Activated naive CD4-positive, alpha-beta T cell treated with anti-CD3 and anti-CD28 coated beads for 36 hours (primary cell): Measurements from ENCODE around the gene TSGA10. TPM values are rescaled to one million over a fixed set of nuclear protein-coding genes. Genes with fewer than 3 reads are reported as not detected.

Source experiments
- CTCF ChIA-PET: fragments of 350-600 bp; sonication (Branson Sonifier 250); formaldehyde crosslinking; loops from one replicate; lab custom pipeline; 2021; ENCODE audit warnings: antibody characterized with exemption; lab: Charles Lee
- DNase-seq: peaks from one replicate; pipeline ENCODE4 v3.0.0-alpha.2; 2020
- H3K27ac Mint-ChIP-seq: one replicate; pipeline ENCODE4 v1.8.0; 2021; ENCODE audit warnings: mild to moderate bottlenecking, mixed read lengths
- H3K27me3 Mint-ChIP-seq: one replicate; pipeline ENCODE4 v1.8.0; 2021; ENCODE audit warnings: low read depth, mixed read lengths
- H3K36me3 Mint-ChIP-seq: one replicate; pipeline ENCODE4 v1.8.0; 2021; ENCODE audit warnings: low read depth, mixed read lengths
- H3K4me1 Mint-ChIP-seq: one replicate; pipeline ENCODE4 v1.8.0; 2021; ENCODE audit warnings: low read depth, mixed read lengths
- H3K4me3 Mint-ChIP-seq: one replicate; pipeline ENCODE4 v1.8.0; 2021; ENCODE audit warnings: mild to moderate bottlenecking, moderate library complexity, mixed read lengths
- H3K9me3 Mint-ChIP-seq: one replicate; pipeline ENCODE4 v1.8.0; 2021; ENCODE audit warnings: mixed read lengths
- intact Hi-C: fragments of 100-400 bp; cut with micrococcal nuclease; formaldehyde crosslinking; loops from one replicate; pipeline ENCODE4 v1.15.1; 2023
- total RNA-seq, 2 experiments: library from RNA; stranded (reverse); gene quantifications; one replicate each; pipeline ENCODE4 v1.2.3, GENCODE V29; 2021

TSGA10 gene
- total RNA-seq, 2 experiments from 2014 or later = 7.2 to 8.9 TPM

DNA sequence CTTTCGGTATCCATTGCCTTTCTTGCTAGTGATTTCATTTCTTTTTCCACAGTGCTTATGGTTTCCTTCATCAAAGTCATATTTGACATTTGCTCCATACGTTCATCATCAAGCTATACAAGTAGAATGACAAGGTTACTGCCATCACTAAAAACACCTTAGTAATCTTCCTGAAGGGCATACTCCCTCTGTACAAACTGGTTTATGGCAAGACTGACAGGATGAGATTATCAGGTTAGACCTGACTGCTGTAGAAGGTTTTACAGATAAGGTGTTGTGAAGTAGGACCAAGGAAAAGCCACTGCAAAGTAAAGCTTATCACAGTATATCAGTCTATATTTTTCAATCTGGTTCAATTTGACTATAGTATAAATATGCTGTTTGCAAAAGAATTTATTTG, 50.7 kb downstream of the TSGA10 start:
- no peak overlapping the region for H3K4me3 Mint-ChIP-seq
- no peaks in the 10 kb centered on the region for H3K9me3 Mint-ChIP-seq
- no peaks in the 10 kb centered on the region for H3K27me3 Mint-ChIP-seq
- CTCF ChIA-PET = interaction anchor here (0.7 to 1.2 kb wide), 2 partner anchors 23 kb away, joined by 3 to 7 read pairs; no protein-coding TSS in a partner anchor
- intact Hi-C loops = no loop called here
- DNase-seq = no peak
- peaks cover 9% of the 10 kb centered on the region for H3K4me1 Mint-ChIP-seq
- H3K36me3 Mint-ChIP-seq = no peaks in the 10 kb centered on the region
- H3K27ac Mint-ChIP-seq = no peak overlapping the region

DNA sequence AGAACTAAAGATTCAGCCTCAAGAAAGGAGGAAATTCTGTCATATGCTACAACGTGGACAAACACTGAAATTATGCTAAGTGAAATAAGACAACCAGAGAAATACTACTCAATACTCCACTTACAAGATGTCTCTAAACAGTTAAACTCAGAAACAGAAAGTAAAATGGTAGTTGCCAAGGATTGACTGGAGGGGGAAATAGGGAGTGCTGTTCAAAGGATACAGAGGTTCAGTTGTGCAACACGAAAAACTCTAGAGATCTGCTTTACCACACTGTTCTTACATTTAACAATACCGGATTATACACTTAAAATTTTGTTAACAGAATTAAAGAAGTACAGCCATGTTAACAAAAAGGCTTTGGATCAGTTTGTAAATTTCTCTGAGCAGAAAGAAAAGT, 53.0 kb downstream of the TSGA10 start:
- H3K4me3 Mint-ChIP-seq = no peak overlapping the region
- no peak overlapping the region for H3K27ac Mint-ChIP-seq
- DNase-seq = no peak
- H3K27me3 Mint-ChIP-seq = no peaks in the 10 kb centered on the region
- intact Hi-C loops = no loop called here
- peaks cover 12% of the 10 kb centered on the region for H3K4me1 Mint-ChIP-seq
- no peaks in the 10 kb centered on the region for H3K36me3 Mint-ChIP-seq
- CTCF ChIA-PET = no interaction called here
- no peaks in the 10 kb centered on the region for H3K9me3 Mint-ChIP-seq

DNA sequence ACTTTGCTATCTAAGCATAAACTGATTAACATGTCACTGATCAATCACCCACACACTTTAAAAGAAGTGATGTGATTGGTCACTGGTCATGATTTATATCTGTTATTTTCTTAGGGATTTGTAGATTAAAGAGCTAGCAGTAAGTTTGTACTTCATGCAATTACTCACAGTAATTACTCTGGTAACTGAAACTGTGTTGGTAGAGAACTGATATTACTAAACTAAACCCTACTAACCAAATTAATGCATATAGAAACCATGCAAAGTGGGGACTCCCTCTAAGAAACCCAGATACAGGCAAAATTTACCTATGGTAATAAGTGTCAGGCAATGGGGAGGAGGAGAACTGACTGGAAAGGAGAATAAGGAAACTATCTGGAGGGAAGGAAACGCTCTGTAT, 58.0 kb downstream of the TSGA10 start:
- intact Hi-C loops = loop anchor here (2.0 kb wide), 1 partner anchor 44 kb away; the partner anchor contains the start of gene C2orf15
- H3K36me3 Mint-ChIP-seq = no peaks in the 10 kb centered on the region
- CTCF ChIA-PET = no interaction called here
- H3K4me3 Mint-ChIP-seq = no peak overlapping the region
- peaks cover 15% of the 10 kb centered on the region for H3K9me3 Mint-ChIP-seq
- peaks cover 13% of the 10 kb centered on the region for H3K4me1 Mint-ChIP-seq
- peak overlapping the region; percentile 62 for H3K27ac Mint-ChIP-seq
- DNase-seq = no peak
- no peaks in the 10 kb centered on the region for H3K27me3 Mint-ChIP-seq

DNA sequence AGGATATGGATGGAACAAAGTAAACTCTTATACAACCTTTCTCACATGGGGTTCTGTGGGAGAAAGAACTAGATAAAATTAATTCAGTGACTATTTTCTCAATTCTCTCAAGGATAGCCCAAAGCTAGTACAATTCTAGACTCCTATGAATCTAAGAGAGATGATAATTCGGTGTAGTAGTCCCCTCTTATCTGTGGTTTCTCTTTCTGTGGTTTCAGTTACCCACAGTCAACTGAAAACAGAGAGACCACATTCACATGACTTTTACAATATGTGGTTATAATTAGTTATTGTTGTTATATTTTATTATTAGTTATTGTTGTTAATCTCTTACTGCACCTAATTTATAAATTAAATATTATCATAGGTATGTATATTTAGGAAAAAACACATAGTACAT, 66.7 kb downstream of the TSGA10 start:
- Mint-ChIP-seq H3K27ac (no peak overlapping the region), H3K27me3 (no peaks in the 10 kb centered on the region), H3K4me1 (peaks cover 5% of the 10 kb centered on the region), H3K36me3 (peaks cover 1% of the 10 kb centered on the region), H3K4me3 (no peak overlapping the region), H3K9me3 (peaks cover 2% of the 10 kb centered on the region)
- intact Hi-C loops = loop anchor here (5.0 kb wide), 1 partner anchor 249 kb away; the partner anchor contains the start of genes EIF5B and TXNDC9
- CTCF ChIA-PET = no interaction called here
- no peak for DNase-seq

DNA sequence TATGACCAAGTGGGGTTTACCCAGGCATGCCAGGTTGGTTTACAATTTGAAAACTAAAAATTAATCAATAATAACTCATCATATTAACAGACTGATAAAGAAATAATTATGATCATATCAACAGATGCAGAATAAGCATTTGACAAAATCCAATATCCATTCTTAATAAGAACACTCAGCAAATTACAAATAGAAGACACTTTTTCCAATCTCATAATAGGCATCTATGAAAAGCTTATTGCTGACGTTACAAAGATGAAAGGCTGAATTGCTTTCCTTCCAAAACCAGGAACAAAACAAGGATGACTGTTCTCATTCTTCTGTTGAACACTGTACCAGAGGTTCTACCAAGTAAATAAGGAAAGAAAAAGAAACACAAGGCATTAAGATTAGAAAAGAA, 68.4 kb downstream of the TSGA10 start:
- CTCF ChIA-PET = interaction anchor here (0.9 to 1.0 kb wide), 2 partner anchors 8 to 91 kb away, joined by 3 read pairs; no protein-coding TSS in a partner anchor
- Mint-ChIP-seq H3K4me1 (peaks cover 5% of the 10 kb centered on the region), H3K4me3 (no peak overlapping the region), H3K36me3 (peaks cover 1% of the 10 kb centered on the region), H3K9me3 (no peaks in the 10 kb centered on the region), H3K27me3 (peaks cover 3% of the 10 kb centered on the region), H3K27ac (no peak overlapping the region)
- intact Hi-C loops = loop anchor here (1.0 to 5.0 kb wide), 2 partner anchors 93 to 251 kb away; partner anchors contain the start of genes EIF5B and TXNDC9
- no peak for DNase-seq

DNA sequence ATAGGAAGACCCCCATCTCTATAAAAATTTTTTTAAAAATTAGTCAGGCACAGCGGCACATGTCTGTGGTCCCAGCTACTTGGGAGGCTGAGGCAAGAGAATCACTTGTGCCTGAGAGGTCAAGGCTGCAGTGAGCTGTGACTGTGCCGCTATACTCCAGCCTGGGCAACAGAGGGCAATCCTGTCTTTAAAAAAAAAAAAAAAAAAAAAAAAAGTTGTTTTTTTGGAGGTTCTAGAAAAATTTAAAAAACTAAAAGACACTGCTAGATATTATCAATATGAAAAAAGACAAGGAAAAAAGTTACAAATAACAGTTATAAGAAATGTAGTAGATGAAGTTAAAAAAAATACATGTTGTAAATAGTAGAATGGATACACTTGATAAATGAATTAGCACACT, 69.3 kb downstream of the TSGA10 start:
- Mint-ChIP-seq H3K27ac (no peak overlapping the region), H3K36me3 (peaks cover 1% of the 10 kb centered on the region), H3K4me3 (no peak overlapping the region), H3K27me3 (peaks cover 3% of the 10 kb centered on the region), H3K4me1 (peaks cover 5% of the 10 kb centered on the region), H3K9me3 (no peaks in the 10 kb centered on the region)
- CTCF ChIA-PET = interaction anchor here (0.9 to 1.3 kb wide), 2 partner anchors 57 to 154 kb away, joined by 3 read pairs; no protein-coding TSS in a partner anchor
- DNase-seq = peak; percentile 32
- intact Hi-C loops = loop anchor here (2.0 to 5.0 kb wide), 2 partner anchors 252 to 405 kb away; partner anchors contain the start of genes EIF5B, REV1 and TXNDC9

DNA sequence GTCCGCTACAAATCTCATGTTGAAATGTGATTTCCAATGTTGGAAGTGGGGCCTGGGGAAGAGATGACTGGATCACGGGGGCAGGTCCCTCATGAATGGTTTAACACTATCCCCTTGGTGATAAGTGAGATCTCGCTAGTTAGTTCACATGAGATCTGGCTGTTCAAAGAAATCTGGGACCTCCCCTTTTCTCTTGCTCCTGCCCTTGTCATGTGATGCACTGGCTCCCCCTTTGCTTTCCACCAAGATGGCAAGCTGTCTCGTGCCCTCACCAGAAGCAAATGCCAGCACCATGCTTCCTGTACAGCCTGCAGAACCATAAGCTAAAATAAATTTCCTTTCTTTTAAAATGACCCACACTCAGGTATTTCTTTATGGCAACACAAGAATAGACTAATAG, 70.5 kb downstream of the TSGA10 start:
- Mint-ChIP-seq H3K4me3 (no peak overlapping the region), H3K36me3 (peaks cover 1% of the 10 kb centered on the region), H3K9me3 (no peaks in the 10 kb centered on the region), H3K4me1 (peaks cover 5% of the 10 kb centered on the region), H3K27ac (no peak overlapping the region), H3K27me3 (peaks cover 3% of the 10 kb centered on the region)
- CTCF ChIA-PET = interaction anchor here (1.3 kb wide), 1 partner anchor 58 kb away, joined by 3 read pairs; no protein-coding TSS in a partner anchor
- intact Hi-C loops = loop anchor here (2.0 kb wide), 1 partner anchor 407 kb away; the partner anchor contains the start of gene REV1
- DNase-seq = no peak

DNA sequence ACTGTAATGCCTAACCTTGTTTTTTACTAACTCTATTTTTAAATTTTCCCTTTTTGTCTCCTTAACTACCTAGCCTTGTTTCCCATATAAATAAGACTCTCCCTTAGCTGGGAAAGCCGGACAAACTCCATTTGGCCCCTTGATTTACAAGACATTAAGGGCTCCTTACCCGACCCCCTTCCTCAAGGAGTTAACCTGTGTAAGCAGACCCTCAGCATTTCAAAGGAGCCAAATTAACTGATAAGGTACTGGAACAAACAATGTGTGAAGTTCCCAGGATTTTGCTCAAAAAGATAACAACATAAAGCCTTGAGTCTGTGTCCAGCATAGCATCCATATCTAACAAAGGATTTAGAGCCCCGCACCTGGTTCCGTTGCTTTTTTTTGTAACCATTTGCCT, 72.9 kb downstream of the TSGA10 start:
- no peak for DNase-seq
- no peaks in the 10 kb centered on the region for H3K9me3 Mint-ChIP-seq
- no peak overlapping the region for H3K4me3 Mint-ChIP-seq
- CTCF ChIA-PET = interaction anchor here (1.1 kb wide), 1 partner anchor 9 kb away, joined by 3 read pairs; no protein-coding TSS in a partner anchor
- intact Hi-C loops = no loop called here
- H3K27me3 Mint-ChIP-seq = peaks cover 3% of the 10 kb centered on the region
- H3K27ac Mint-ChIP-seq = no peak overlapping the region
- H3K36me3 Mint-ChIP-seq = no peaks in the 10 kb centered on the region
- no peaks in the 10 kb centered on the region for H3K4me1 Mint-ChIP-seq

DNA sequence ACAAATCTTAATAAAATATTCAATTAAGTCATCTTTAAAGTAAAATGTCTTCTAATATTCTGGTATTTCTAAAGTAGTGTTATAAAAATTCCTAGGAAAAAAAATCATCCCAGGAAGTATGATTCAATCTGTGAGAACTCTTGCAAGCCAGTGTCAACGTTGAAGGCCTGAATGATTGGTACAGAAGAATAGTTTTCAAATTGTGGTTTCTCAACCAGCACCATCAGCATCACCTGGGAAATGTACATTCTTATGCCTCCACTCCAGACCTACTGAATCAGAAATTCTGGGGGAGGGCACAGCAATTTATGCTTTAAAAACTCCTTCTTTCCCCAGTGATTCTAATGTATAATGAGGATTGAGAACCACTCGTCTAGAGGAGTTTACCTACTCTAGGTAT, 75.5 kb downstream of the TSGA10 start:
- DNase-seq = no peak
- H3K4me3 Mint-ChIP-seq = no peak overlapping the region
- H3K9me3 Mint-ChIP-seq = no peaks in the 10 kb centered on the region
- H3K27me3 Mint-ChIP-seq = peaks cover 3% of the 10 kb centered on the region
- no peaks in the 10 kb centered on the region for H3K36me3 Mint-ChIP-seq
- CTCF ChIA-PET = interaction anchor here (1.5 kb wide), 1 partner anchor 13 kb away, joined by 5 read pairs; no protein-coding TSS in a partner anchor
- H3K4me1 Mint-ChIP-seq = no peaks in the 10 kb centered on the region
- H3K27ac Mint-ChIP-seq = no peak overlapping the region
- intact Hi-C loops = no loop called here

DNA sequence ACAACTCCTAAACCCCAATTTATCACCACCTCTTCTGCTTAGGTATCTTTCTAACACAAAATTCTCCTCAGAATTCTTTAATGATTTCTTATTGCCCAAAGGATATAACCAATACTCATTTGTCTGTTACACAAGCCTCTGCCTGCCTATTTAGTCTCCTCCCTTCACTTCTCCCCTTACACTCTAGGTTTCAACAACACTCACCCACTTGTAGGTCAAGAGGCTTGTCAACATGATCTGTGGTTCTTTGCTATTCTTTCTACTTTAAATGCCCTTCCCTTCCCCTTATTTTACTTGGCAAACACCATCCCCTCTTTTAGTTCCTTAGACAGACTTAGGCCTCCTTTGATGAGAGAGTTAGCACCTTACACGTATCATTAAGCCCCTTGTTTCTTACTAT, 82.2 kb downstream of the TSGA10 start:
- no peaks in the 10 kb centered on the region for H3K9me3 Mint-ChIP-seq
- H3K4me1 Mint-ChIP-seq = no peaks in the 10 kb centered on the region
- CTCF ChIA-PET = no interaction called here
- no peak for DNase-seq
- H3K36me3 Mint-ChIP-seq = no peaks in the 10 kb centered on the region
- no peaks in the 10 kb centered on the region for H3K27me3 Mint-ChIP-seq
- intact Hi-C loops = no loop called here
- no peak overlapping the region for H3K27ac Mint-ChIP-seq
- H3K4me3 Mint-ChIP-seq = no peak overlapping the region

DNA sequence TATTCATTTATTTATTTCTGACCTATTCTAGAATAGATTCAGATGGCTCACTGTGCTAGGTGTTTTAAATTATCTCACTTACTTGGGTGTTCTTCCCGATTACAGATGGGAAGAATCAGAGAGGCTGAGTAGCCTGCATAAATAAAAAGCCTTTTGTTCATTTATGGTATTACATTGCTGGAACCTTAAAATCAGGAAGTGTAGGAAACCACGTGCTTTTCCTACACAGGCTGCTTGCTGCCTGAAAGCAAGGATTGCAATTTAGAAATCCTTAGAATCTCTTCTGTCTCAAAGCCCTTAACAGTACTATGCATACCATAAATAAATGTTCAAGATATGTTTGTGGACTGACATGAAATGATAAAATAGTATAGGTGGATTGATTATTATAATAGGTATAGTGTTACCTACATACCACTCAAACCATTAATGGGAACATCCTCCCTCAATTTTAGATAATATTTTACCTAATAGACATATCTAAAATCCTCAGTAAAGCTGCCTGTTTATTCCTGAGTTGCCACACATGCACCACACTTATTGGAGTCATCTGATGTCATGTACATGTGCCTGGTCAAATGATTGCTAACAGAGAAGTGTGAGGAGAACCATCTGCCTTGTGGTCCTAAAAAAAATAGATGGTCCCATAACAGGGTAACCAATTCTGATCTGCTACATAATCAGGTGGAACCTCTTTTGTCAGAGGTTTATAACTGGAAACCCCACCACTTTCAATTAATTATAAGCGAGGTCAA, 86.7 kb downstream of the TSGA10 start:
- intact Hi-C loops = loop anchor here (5.0 to 10.0 kb wide), 3 partner anchors 296 to 633 kb away; partner anchors contain the start of gene MGAT4A
- CTCF ChIA-PET = interaction anchor here (0.6 to 1.5 kb wide), 4 partner anchors 47 to 312 kb away, joined by 3 to 7 read pairs (median 4); no protein-coding TSS in a partner anchor
- H3K27ac Mint-ChIP-seq = no peak overlapping the region

More for the DNA sequence above, 86.7 kb downstream of the TSGA10 start:
- DNase-seq = no peak
- peaks cover 4% of the 10 kb centered on the region for H3K4me1 Mint-ChIP-seq
- no peaks in the 10 kb centered on the region for H3K9me3 Mint-ChIP-seq
- no peaks in the 10 kb centered on the region for H3K27me3 Mint-ChIP-seq
- no peak overlapping the region for H3K4me3 Mint-ChIP-seq
- no peaks in the 10 kb centered on the region for H3K36me3 Mint-ChIP-seq
